Activated T-cell treated with anti-CD3 and anti-CD28 coated beads, Interleukin-2, amount 50 U/mL, for 1 hour (primary cell): ENCODE results near the gene INSM1.

ENCODE experiments used
- DNase-seq: peaks from one replicate; pipeline ENCODE4 v3.0.0-alpha.2; 2020

Gene INSM1

GRCh38 chr20:20395087-20395486 is 27.2 kb downstream of the INSM1 start:
- no peak for DNase-seq

GRCh38 chr20:20395903-20396568 is 28.1 kb downstream of the INSM1 start:
- no peak for DNase-seq

GRCh38 chr20:20396794-20397193 is 28.9 kb downstream of the INSM1 start:
- DNase-seq = no peak

- DNase-seq = no peak
These were observed 30.2 kb downstream of the INSM1 start for GRCh38 chr20:20398123-20398522.

- DNase-seq = no peak
These were observed 31.9 kb downstream of the INSM1 start for GRCh38 chr20:20399531-20400500.

GRCh38 chr20:20401991-20402390 is 34.1 kb downstream of the INSM1 start:
- no peak for DNase-seq

- DNase-seq = no peak
These were observed 36.7 kb downstream of the INSM1 start for GRCh38 chr20:20404633-20405032.

- DNase-seq = no peak
These were observed 37.7 kb downstream of the INSM1 start for GRCh38 chr20:20405623-20406022.

- no peak for DNase-seq
These were observed 38.4 kb downstream of the INSM1 start for GRCh38 chr20:20406306-20406705.

GRCh38 chr20:20407891-20408805 is 40.2 kb downstream of the INSM1 start:
- DNase-seq = no peak

- no peak for DNase-seq
These were observed 41.4 kb downstream of the INSM1 start for GRCh38 chr20:20409331-20409730.

- no peak for DNase-seq
These were observed 42.8 kb downstream of the INSM1 start for GRCh38 chr20:20410678-20411077.

GRCh38 chr20:20411402-20411801 is 43.5 kb downstream of the INSM1 start:
- DNase-seq = no peak

- no peak for DNase-seq
These were observed 43.9 kb downstream of the INSM1 start for GRCh38 chr20:20411836-20412235.

GRCh38 chr20:20412750-20413149 is 44.8 kb downstream of the INSM1 start:
- DNase-seq = no peak

- no peak for DNase-seq
These were observed 45.9 kb downstream of the INSM1 start for GRCh38 chr20:20413810-20414281.

GRCh38 chr20:20414640-20415220 is 46.8 kb downstream of the INSM1 start:
- no peak for DNase-seq

GRCh38 chr20:20415321-20415720 is 47.4 kb downstream of the INSM1 start:
- no peak for DNase-seq

- no peak for DNase-seq
These were observed 50.2 kb downstream of the INSM1 start for GRCh38 chr20:20417876-20418676.
